ENCODE measurements around the gene BCO1.
A peak's percentile ranks its signal among the peaks of the same experiment; 100 is the strongest.

Gene BCO1

DNA sequence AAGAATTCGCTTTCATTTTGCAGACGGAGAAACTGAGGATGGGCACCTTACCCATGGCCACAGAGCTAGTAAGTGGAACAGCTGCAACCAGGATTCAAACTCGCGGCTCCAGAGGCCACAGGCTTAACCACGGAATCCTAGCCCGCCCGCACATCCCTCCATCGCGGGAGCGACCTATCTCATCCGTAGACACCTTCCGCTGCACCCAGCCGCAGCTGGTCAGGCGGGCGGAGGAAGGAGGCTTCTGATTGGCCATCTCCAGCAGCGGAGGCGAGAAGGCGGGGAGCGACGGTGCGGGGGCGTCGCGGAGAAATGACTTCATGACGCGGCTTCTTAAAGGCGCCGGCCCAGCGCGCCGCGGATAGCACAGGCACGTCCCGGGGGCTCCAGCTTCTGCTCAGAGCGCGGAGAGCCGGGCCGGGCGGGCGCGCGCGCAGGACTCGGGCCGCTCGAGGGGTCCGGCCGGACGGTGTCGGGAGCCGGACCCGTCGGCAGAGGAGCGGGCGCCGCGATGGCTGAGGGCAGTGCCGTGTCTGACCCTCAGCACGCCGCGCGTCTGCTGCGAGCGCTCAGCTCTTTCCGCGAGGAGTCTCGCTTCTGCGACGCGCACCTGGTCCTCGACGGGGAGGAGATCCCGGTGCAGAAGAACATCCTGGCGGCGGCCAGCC is 76.2 kb downstream of the BCO1 start, which contains the start of gene GAN (continued):
- TF ChIP-seq, protein P1, sequence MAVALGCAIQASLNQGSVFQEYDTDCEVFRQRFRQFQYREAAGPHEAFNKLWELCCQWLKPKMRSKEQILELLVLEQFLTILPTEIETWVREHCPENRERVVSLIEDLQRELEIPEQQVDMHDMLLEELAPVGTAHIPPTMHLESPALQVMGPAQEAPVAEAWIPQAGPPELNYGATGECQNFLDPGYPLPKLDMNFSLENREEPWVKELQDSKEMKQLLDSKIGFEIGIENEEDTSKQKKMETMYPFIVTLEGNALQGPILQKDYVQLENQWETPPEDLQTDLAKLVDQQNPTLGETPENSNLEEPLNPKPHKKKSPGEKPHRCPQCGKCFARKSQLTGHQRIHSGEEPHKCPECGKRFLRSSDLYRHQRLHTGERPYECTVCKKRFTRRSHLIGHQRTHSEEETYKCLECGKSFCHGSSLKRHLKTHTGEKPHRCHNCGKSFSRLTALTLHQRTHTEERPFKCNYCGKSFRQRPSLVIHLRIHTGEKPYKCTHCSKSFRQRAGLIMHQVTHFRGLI (tag by site-specific recombination; IDR thresholded peaks at IDR 0.05), result 0 out of 2 replicates have a peak, but pooled peaks have one; percentile 7
- TF ChIP-seq YY1 (tag by site-specific recombination; IDR thresholded peaks at IDR 0.05), result no peak
- TF ChIP-seq OVOL3 (tag by site-specific recombination; IDR thresholded peaks at IDR 0.05), result 0 out of 2 replicates have a peak, but pooled peaks have one; percentile 14
- TF ChIP-seq ZNF132 (tag by site-specific recombination; IDR thresholded peaks at IDR 0.05; ENCODE audit: borderline replicate concordance), result no peak
- no peak for TF ChIP-seq MYNN (tag by site-specific recombination; IDR thresholded peaks at IDR 0.05; ENCODE audit: borderline replicate concordance)
- no peak for TF ChIP-seq ZNF138 (tag by site-specific recombination; IDR thresholded peaks at IDR 0.05; ENCODE audit: borderline replicate concordance)
- no peak for TF ChIP-seq ZNF37A (tag by site-specific recombination; IDR thresholded peaks at IDR 0.05)
- peak; percentile 78 for TF ChIP-seq KLF8 (tag by site-specific recombination; IDR thresholded peaks at IDR 0.05)
- no peak for TF ChIP-seq ZNF621 (tag by site-specific recombination; IDR thresholded peaks at IDR 0.05)
- peak; percentile 16; the same call in 1 of the 2 replicates for TF ChIP-seq GLIS1 (tag by site-specific recombination; IDR thresholded peaks at IDR 0.05)

DNA sequence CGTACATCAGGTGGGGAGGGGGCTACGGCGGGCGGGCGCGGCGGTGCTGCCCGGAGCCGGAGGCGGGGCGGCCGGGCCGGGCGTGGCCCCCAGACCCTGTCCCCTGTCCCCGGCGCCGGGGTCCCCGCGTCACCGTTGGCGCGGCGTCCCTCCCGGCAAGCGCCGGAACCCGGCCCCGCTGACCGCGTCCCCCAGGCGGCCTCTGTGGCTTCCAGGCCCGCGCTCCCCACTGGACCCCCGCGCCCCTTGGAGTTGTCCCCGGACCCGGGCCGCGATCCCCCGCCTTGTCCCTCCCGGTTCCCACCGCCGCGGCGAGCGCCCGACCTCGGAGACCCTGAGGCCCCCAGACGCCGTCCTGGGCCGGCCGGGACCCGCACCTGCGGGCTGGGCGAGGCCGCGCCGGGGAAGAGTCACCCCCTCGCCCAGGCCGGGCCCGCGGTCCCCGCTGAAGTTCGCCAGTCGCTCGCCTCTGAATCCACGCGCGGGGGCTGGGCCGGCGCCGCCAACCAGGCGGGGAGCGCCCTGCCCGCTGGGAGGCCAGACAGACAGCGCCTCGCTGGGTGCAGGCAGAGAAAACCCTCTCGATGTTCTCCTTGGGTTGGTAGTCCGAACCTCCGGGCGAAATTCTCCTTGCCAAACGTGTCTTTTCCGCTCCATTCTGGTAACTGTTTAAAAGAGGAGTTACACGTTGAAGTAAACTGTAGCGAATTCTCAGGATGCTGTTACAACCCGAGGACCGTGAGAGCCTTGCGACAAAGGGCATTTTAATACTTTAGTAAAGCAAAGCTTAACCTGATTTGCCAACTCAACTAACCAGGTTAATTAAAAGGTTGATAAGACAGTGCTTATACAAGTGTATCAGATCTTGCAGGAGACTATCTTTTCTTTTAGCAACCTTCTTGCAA is 77.0 kb downstream of the BCO1 start:
- Histone ChIP-seq H3K9me3 (ENCODE audit: control insufficient read depth, insufficient read depth, low read depth, low read length) (no peaks in the 10 kb centered on the region), H3K4me3 (ENCODE audit: low read depth, low read length) (peak overlapping the region; percentile 60), H3K36me3 (ENCODE audit: control insufficient read depth in 2 of 2, insufficient read depth in 1 of 2, low read length in 2 of 2) (no peaks in the 10 kb centered on the region), H3K27ac (ENCODE audit: extremely low read depth, low read depth, low read length) (peak overlapping the region; percentile 67; the same call in 1 of the 2 replicates), H3K4me1 (ENCODE audit: control insufficient read depth, insufficient read depth, low read length) (peaks cover 15% of the 10 kb centered on the region)
- CTCF ChIA-PET, result interaction anchor here (0.6 to 1.0 kb wide), 2 partner anchors 110 to 111 kb away, joined by 3 to 5 read pairs; no protein-coding TSS in a partner anchor
- POLR2A ChIA-PET, result interaction anchor here (0.8 to 2.1 kb wide), 6 partner anchors 11 to 308 kb away, joined by 3 to 8 read pairs (median 4); partner anchors contain the start of genes CENPN and CMC2
- TF ChIP-seq, protein P2, sequence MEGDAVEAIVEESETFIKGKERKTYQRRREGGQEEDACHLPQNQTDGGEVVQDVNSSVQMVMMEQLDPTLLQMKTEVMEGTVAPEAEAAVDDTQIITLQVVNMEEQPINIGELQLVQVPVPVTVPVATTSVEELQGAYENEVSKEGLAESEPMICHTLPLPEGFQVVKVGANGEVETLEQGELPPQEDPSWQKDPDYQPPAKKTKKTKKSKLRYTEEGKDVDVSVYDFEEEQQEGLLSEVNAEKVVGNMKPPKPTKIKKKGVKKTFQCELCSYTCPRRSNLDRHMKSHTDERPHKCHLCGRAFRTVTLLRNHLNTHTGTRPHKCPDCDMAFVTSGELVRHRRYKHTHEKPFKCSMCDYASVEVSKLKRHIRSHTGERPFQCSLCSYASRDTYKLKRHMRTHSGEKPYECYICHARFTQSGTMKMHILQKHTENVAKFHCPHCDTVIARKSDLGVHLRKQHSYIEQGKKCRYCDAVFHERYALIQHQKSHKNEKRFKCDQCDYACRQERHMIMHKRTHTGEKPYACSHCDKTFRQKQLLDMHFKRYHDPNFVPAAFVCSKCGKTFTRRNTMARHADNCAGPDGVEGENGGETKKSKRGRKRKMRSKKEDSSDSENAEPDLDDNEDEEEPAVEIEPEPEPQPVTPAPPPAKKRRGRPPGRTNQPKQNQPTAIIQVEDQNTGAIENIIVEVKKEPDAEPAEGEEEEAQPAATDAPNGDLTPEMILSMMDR (tag by site-specific recombination; IDR thresholded peaks at IDR 0.05), result peak; percentile 23; the same call in 1 of the 2 replicates
- TF ChIP-seq, protein P3, sequence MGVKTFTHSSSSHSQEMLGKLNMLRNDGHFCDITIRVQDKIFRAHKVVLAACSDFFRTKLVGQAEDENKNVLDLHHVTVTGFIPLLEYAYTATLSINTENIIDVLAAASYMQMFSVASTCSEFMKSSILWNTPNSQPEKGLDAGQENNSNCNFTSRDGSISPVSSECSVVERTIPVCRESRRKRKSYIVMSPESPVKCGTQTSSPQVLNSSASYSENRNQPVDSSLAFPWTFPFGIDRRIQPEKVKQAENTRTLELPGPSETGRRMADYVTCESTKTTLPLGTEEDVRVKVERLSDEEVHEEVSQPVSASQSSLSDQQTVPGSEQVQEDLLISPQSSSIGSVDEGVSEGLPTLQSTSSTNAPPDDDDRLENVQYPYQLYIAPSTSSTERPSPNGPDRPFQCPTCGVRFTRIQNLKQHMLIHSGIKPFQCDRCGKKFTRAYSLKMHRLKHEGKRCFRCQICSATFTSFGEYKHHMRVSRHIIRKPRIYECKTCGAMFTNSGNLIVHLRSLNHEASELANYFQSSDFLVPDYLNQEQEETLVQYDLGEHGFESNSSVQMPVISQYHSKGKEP (tag by site-specific recombination; IDR thresholded peaks at IDR 0.05), result 0 out of 2 replicates have a peak, but pooled peaks have one; percentile 2
- TF ChIP-seq SALL2 (tag by site-specific recombination; IDR thresholded peaks at IDR 0.05; ENCODE audit: borderline replicate concordance), result no peak
- TF ChIP-seq ZBTB1 (tag by site-specific recombination; IDR thresholded peaks at IDR 0.05), result no peak
- peak; percentile 26; the same call in 1 of the 2 replicates for TF ChIP-seq GLIS2 (tag by site-specific recombination; IDR thresholded peaks at IDR 0.05)
- TF ChIP-seq, protein P4, sequence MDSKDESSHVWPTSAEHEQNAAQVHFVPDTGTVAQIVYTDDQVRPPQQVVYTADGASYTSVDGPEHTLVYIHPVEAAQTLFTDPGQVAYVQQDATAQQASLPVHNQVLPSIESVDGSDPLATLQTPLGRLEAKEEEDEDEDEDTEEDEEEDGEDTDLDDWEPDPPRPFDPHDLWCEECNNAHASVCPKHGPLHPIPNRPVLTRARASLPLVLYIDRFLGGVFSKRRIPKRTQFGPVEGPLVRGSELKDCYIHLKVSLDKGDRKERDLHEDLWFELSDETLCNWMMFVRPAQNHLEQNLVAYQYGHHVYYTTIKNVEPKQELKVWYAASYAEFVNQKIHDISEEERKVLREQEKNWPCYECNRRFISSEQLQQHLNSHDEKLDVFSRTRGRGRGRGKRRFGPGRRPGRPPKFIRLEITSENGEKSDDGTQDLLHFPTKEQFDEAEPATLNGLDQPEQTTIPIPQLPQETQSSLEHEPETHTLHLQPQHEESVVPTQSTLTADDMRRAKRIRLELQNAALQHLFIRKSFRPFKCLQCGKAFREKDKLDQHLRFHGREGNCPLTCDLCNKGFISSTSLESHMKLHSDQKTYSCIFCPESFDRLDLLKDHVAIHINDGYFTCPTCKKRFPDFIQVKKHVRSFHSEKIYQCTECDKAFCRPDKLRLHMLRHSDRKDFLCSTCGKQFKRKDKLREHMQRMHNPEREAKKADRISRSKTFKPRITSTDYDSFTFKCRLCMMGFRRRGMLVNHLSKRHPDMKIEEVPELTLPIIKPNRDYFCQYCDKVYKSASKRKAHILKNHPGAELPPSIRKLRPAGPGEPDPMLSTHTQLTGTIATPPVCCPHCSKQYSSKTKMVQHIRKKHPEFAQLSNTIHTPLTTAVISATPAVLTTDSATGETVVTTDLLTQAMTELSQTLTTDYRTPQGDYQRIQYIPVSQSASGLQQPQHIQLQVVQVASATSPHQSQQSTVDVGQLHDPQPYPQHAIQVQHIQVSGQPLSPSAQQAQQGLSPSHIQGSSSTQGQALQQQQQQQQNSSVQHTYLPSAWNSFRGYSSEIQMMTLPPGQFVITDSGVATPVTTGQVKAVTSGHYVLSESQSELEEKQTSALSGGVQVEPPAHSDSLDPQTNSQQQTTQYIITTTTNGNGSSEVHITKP (tag by site-specific recombination; IDR thresholded peaks at IDR 0.05), result 0 out of 2 replicates have a peak, but pooled peaks have one; percentile 23
- TF ChIP-seq ZNF394 (tag by site-specific recombination; IDR thresholded peaks at IDR 0.05; ENCODE audit: borderline replicate concordance), result no peak
- TF ChIP-seq ZIC2 (tag by site-specific recombination; IDR thresholded peaks at IDR 0.05), result peak; percentile 12; the same call in 1 of the 2 replicates

Data from HEK293 (cell line).